HG03432 (cell line): ENCODE data around the gene HUNK.

Experiments used
- ATAC-seq: cut with Tn5 transposase; IDR thresholded peaks from one replicate; pipeline ENCODE4 v1.9.1; 2021; ENCODE audit warnings: mild to moderate bottlenecking, moderate library complexity; ENCODE audit not compliant: unreplicated experiment

The HUNK gene

GRCh38 chr21:31991356-31992331 is 118.8 kb downstream of the HUNK start:
- ATAC-seq, result no peak

GRCh38 chr21:31992391-31992790 is 119.6 kb downstream of the HUNK start:
- no peak for ATAC-seq

GRCh38 chr21:31993826-31994825 is 121.3 kb downstream of the HUNK start:
- no peak for ATAC-seq

DNA sequence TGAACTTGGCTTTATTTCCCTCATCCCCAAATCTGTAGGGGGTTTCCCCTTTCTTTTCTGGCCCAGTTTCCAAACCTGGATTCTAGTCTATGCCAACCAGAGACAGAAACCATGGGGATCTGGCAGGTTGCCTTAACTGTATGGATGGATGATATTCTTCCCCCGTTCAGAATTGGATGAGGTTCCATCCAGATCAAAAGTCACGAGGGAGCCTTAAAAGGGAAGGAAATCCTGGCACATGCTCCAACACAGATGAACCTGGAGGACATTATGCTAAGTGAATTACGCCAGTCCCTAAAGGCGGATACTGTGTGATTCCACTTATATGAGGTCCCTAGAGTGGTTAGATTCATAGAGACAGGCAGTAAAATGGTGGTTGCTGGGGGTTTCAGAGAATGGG is 124.4 kb downstream of the HUNK start:
- no peak for ATAC-seq

DNA sequence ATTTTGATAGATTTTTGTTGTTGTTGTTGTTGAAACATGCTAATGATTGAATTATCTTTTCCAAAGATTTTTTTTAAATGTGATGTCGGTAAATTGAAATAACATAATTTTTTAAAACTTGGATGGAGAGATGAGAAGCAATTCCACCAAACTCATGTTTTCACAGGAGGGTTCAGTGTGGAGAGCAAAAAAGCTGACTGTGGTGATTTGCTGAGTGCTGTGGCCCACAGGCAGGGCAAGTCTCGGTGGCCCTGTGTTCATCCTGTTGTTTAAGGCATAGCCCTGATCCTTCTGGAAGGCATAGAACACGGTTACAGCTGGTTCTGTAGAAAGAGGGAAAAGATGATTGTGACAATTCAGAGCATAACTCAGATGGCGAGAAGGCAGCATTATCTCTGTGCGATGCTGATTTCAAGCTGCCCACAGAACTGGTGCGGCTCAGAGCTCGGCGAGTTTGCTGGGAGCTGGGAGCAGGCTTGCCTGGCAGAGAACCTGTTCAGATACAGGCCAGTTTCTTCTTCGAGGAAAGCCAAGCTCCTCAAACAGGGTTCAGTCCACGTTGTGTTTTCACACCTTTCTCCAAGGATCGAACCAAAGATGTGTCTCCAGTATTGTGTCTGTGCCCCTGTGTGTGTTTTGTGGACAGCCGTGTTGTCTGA is 127.1 kb downstream of the HUNK start:
- no peak for ATAC-seq

GRCh38 chr21:32001390-32001789 is 128.6 kb downstream of the HUNK start:
- ATAC-seq, result no peak

GRCh38 chr21:32003411-32003810 is 130.6 kb downstream of the HUNK start:
- no peak for ATAC-seq

DNA sequence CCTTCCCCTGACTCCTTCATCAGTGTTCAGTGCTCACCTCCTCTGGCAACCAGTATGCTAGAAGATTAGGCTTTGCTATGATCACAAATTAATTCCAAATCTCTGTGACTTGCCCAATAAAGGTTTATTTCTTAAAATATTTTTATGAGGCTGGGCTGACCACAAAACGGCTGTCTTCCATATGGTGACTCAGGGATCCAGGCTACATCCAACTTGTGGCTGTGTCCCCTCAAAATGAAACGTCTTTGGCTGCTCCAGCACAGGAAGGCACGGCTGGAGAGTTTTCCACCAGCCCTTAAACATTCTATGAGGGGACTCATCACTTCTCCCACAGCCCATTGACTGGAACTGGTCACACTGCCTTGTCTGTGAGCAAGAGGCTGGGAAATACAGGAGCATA is 131.5 kb downstream of the HUNK start:
- no peak for ATAC-seq

GRCh38 chr21:32007456-32007855 is 134.6 kb downstream of the HUNK start:
- no peak for ATAC-seq

GRCh38 chr21:32008714-32009113 is 135.9 kb downstream of the HUNK start:
- ATAC-seq, result no peak

DNA sequence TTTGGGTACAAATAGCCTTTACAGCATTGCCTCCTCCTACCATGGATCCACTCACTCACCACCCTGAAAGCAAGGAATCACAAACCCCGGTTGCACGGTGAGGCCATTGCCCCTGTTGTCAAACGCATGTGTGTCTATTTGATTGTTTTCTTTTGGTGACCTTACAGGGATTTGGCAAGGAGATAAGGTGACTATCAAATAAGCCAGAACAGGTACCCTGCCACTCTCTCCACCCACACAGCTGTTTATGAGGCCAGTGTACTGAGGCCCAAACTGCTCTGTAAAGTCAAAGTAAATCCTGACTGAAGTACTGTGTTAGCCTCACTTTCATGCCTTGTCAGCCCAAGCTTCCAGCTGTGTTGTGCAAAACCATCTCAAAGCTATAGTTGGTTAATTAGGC is 136.4 kb downstream of the HUNK start:
- no peak for ATAC-seq

GRCh38 chr21:32015461-32016139 is 142.8 kb downstream of the HUNK start:
- no peak for ATAC-seq

DNA sequence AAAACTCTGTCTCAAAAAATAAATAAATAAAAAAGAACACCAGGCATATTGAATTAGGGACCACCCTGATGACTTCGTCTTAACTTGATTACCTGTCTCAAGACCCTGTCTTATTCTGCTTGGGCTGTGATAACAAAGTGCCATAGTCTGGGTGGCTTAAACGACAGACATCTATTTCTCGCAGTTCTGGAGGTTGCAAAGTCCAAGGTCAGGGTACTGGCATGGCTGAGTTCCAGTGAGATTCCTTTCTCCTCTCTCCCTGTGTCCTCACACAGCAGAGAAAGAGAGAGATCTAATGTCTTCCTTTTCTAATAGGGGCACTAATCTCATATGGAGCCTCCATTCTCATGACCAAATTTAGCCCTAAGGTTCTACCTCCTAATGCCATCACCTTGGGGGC is 145.6 kb downstream of the HUNK start:
- ATAC-seq, result no peak

- ATAC-seq, result no peak
Observed at GRCh38 chr21:32020564-32020963, 147.7 kb downstream of the HUNK start.

DNA sequence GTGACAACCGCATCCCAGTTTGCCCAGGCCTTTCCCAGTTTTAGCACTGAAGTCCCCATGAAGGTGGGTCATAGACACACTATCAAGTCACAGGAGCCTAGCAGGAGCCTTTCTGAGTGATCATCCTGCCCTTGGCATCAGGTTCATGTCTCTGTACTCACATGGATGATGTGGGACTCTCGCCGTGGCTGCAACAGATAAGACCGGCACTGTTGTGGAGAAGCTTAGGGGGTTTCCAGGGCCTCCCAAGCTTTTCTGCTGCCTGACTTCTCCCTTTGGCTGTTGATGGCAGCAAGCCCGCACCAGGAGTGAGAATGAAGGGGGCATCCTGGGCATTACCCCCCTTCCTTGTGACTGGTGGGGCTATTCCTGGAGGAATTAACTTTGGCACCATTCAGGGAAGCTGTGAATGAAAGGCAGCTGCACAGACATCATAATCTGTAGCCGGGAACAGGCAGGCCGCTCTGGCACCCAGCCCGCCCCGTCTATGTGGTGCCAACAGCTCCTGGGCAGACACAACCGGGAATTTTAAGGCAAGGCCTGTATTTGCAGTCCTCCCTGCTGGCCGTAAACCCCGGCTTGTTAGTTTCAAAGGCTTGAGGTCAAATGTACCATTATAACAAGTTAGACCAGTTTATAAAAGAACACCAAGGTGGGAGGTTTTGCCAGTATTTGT is 148.6 kb downstream of the HUNK start:
- ATAC-seq, result no peak

DNA sequence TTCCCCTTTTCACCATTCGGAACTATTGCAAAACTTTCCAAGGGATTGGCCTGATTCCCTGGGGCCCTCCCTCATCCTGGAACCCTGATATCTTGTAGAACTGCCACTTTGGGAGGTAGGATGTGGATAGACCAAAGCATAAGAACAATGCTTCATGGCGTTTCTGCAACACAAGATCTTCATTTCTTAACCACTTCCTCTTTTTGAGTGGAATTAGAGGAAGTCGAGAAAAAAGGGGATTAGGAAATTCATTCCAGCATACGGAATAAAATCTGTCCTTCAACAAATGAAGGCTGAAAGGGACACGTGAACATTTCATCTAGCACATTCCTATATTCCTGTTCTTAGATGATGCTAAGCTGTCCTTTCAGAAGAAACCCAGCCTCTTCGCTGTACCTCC is 149.3 kb downstream of the HUNK start:
- no peak for ATAC-seq

GRCh38 chr21:32030146-32030652 is 157.4 kb downstream of the HUNK start:
- ATAC-seq, result no peak

DNA sequence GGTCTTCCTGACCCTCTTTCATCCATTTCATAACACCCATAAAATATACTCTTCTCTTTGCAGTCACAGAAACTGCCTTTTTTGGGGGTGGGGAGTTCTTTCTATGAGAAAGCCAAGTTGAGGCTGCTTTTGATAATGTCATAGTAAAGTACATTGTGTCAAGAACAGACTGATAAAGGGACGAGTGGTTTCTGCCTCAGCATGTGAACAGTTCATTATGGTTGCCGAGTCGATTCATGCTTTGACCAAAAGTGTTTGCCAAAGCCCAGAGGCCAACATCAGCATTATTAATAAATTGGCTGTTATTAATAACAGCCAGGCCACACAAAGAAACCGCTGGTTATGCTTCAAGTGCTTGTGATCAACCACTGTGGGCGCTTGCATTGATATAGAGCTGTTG is 162.0 kb downstream of the HUNK start:
- ATAC-seq, result no peak

- ATAC-seq, result no peak
Observed at GRCh38 chr21:32035617-32036016, 162.8 kb downstream of the HUNK start.

DNA sequence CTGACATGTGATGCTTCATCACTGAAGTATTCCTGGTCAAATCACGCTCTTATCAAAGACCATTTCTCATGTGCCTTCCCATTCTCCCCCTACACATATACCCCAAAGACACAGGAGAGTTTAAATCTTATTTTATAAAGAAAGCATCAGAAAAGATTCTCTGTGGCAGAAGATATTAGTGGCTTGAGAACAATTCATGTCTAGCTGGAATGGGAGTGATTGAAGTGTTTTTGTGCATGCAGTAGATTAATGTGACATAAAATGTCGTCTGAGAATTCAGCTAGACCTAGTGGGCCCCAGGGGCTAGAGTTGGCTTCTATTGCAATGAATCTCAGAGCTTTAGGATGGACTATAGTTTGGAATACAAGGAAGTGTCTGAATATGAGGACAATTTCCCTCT is 163.9 kb downstream of the HUNK start:
- no peak for ATAC-seq
